GM10248 (cell line): Measurements from ENCODE around the gene PSMD14.

ENCODE experiments used
- CTCF ChIA-PET: fragments of 300-600 bp; sonication (Branson Sonifier 250); formaldehyde crosslinking; extraction: SDS; loops from one replicate; lab custom pipeline; 2021; ENCODE audit warnings: antibody characterized with exemption; lab: Yijun Ruan, JAX
- POLR2A ChIA-PET: fragments of 350-650 bp; sonication (Branson Sonifier 250); formaldehyde crosslinking; extraction: SDS; loops from one replicate; lab custom pipeline; 2020; ENCODE audit warnings: antibody characterized with exemption; lab: Yijun Ruan, JAX
- DNase-seq: peaks from one replicate; pipeline ENCODE4 v3.0.0; 2012; ENCODE audit errors: extremely low spot score
- CTCF ChIP-seq: IDR thresholded peaks from 2 replicates; pipeline ENCODE4 v1.5.1; 2012; ENCODE audit warnings: mild to moderate bottlenecking, low read depth; ENCODE audit errors: extremely low read depth, missing control alignments, control extremely low read depth

Gene PSMD14

GRCh38 chr2:161316701-161317100 lies 8.5 kb downstream of the PSMD14 start:
- ChIA-PET CTCF (no interaction called here), POLR2A (no interaction called here)
- no peak for TF ChIP-seq CTCF
- no peak for DNase-seq

- no peak for TF ChIP-seq CTCF
- ChIA-PET CTCF (interaction anchor here (1.1 to 1.5 kb wide), 4 partner anchors 10 to 49 kb away, joined by 3 to 5 read pairs (median 3); no protein-coding TSS in a partner anchor), POLR2A (no interaction called here)
- DNase-seq: no peak
Observed at GRCh38 chr2:161321944-161322648, 13.9 kb downstream of the PSMD14 start.

GRCh38 chr2:161324876-161325275 lies 16.7 kb downstream of the PSMD14 start:
- POLR2A ChIA-PET: no interaction called here
- no peak for TF ChIP-seq CTCF
- CTCF ChIA-PET: no interaction called here
- DNase-seq: no peak

- no peak for DNase-seq
- CTCF ChIA-PET: interaction anchor here (1.2 kb wide), 1 partner anchor 36 kb away, joined by 3 read pairs; no protein-coding TSS in a partner anchor
- no peak for TF ChIP-seq CTCF
- POLR2A ChIA-PET: no interaction called here
Observed at GRCh38 chr2:161327582-161327981, 19.4 kb downstream of the PSMD14 start.

- POLR2A ChIA-PET: no interaction called here
- CTCF ChIA-PET: interaction anchor here (1.1 kb wide), 1 partner anchor 11 kb away, joined by 3 read pairs; no protein-coding TSS in a partner anchor
- no peak for DNase-seq
- no peak for TF ChIP-seq CTCF
Observed at GRCh38 chr2:161332371-161332967, 24.2 kb downstream of the PSMD14 start.

- ChIA-PET POLR2A (interaction anchor here (0.5 to 0.8 kb wide), 2 partner anchors 22 to 24 kb away, joined by 3 to 5 read pairs; no protein-coding TSS in a partner anchor), CTCF (interaction anchor here (0.8 to 1.7 kb wide), 4 partner anchors 12 to 65 kb away, joined by 3 to 5 read pairs (median 4); no protein-coding TSS in a partner anchor)
- no peak for TF ChIP-seq CTCF
- DNase-seq: no peak
Observed at GRCh38 chr2:161335626-161336025, 27.4 kb downstream of the PSMD14 start.
